HepG2 (cell line): ENCODE measurements around the gene KLF15. TPM values are rescaled to one million over a fixed set of nuclear protein-coding genes. Genes with fewer than 3 reads are reported as not detected.

Experiments used
- ATAC-seq: fragments of 200-7000 bp; cut with Tn5 transposase; 3 replicates; pipeline ENCODE4 v1.9.1; 2020; ENCODE audit warnings: mild to moderate bottlenecking, moderate library complexity
- BruUV-seq: library from RNA; stranded (reverse); fragments of 400-500 nt; replicated peaks from 2 replicates; lab custom pipeline; 2021; lab: Mats Ljungman, UMichigan
- CTCF ChIA-PET: fragments of 300-600 bp; formaldehyde crosslinking; extraction: SDS; loops from one replicate; lab custom pipeline; 2021; ENCODE audit warnings: low total read pairs, inconsistent platforms, low intra/inter-chr PET ratio; lab: Yijun Ruan, JAX
- POLR2A ChIA-PET: fragments of 350-600 bp; sonication (Branson Sonifier 250); formaldehyde crosslinking; loops from one replicate; lab custom pipeline; 2020; ENCODE audit warnings: antibody characterized with exemption, inconsistent platforms; lab: Yijun Ruan, JAX
- DNase-seq: peaks from one replicate; pipeline ENCODE4 v3.0.0-alpha.2; 2015; ENCODE audit warnings: low spot score
- FAIRE-seq: peaks from 3 replicates; lab custom pipeline; 2011; peaks lifted over from hg19 to GRCh38; lab: Jason Lieb, UNC
- H2AFZ ChIP-seq: one replicate; pipeline ENCODE4 v1.6.1; 2011; ENCODE audit warnings: low read length, inconsistent platforms
- H3K27ac ChIP-seq: fragments of 300-600 bp; 3 replicates; pipeline ENCODE4 v1.8.0; 2011; ENCODE audit warnings: mixed run types, mild to moderate bottlenecking, mixed read lengths, low read length, inconsistent platforms; ENCODE audit not compliant: insufficient read depth; ENCODE audit errors: extremely low read length
- H3K27me3 ChIP-seq, 2 experiments: fragments of 200-600 bp in 1 of 2; 2 replicates in 1 of 2; 3 replicates in 1 of 2; pipeline versions ENCODE4 v1.6.0 to v1.8.0; 2011; ENCODE audit warnings: low read length in 2 of 2, mild to moderate bottlenecking in 2 of 2, moderate library complexity in 2 of 2, inconsistent platforms in 1 of 2; ENCODE audit not compliant: insufficient read depth in 2 of 2, control insufficient read depth in 1 of 2
- H3K36me3 ChIP-seq, 2 experiments: fragments of 200-600 bp in 1 of 2; replicated peaks in 1 of 2; 2 replicates in 1 of 2; 3 replicates in 1 of 2; pipeline versions ENCODE4 v1.5.1 to v1.8.0; 2011; ENCODE audit warnings: low read length in 2 of 2, inconsistent platforms in 1 of 2; ENCODE audit not compliant: insufficient read depth in 2 of 2, control insufficient read depth in 1 of 2
- H3K4me1 ChIP-seq: 2 replicates; pipeline ENCODE4 v1.5.1; 2012; ENCODE audit warnings: low read length, inconsistent platforms; ENCODE audit not compliant: insufficient read depth
- H3K4me2 ChIP-seq: 2 replicates; pipeline ENCODE4 v1.6.0; 2011; ENCODE audit warnings: low read depth, low read length, inconsistent platforms
- H3K4me3 ChIP-seq, 3 experiments: fragments of 200-600 bp in 1 of 3; sonication (generic), shearing (Covaris generic) in 1 of 3; replicated peaks in 1 of 3; 2 replicates each; pipeline ENCODE4 v1.5.1; 2011 to 2016; ENCODE audit warnings: low read length in 3 of 3, inconsistent platforms in 2 of 3, low read depth in 2 of 3, mild to moderate bottlenecking in 2 of 3, control low read depth in 1 of 3, mixed read lengths in 1 of 3; ENCODE audit not compliant: insufficient read depth in 1 of 3
- H3K79me2 ChIP-seq: one replicate; pipeline ENCODE4 v1.6.1; 2011; ENCODE audit warnings: low read length, inconsistent platforms; ENCODE audit not compliant: insufficient read depth
- H3K9ac ChIP-seq: 2 replicates; pipeline ENCODE4 v1.6.0; 2011; ENCODE audit warnings: mild to moderate bottlenecking, low read depth, low read length, inconsistent platforms; ENCODE audit not compliant: insufficient read depth
- H3K9me3 ChIP-seq: 2 replicates; pipeline ENCODE4 v1.5.1; 2012; ENCODE audit warnings: mild to moderate bottlenecking, low read length
- H4K20me1 ChIP-seq: 2 replicates; pipeline ENCODE4 v1.6.0; 2011; ENCODE audit warnings: inconsistent platforms, mild to moderate bottlenecking, low read length, moderate library complexity; ENCODE audit not compliant: insufficient read depth
- SMC3 ChIP-seq: IDR thresholded peaks from 2 replicates; pipeline ENCODE4 v1.6.1; 2011; ENCODE audit warnings: low read length, improper control_type of control experiment
- ZBTB33 ChIP-seq: sonication (generic); formaldehyde crosslinking; IDR thresholded peaks from 2 replicates; pipeline ENCODE4 v1.4.0; 2020; ENCODE audit warnings: missing genetic modification reagents
- ZNF562 ChIP-seq: sonication (generic); formaldehyde crosslinking; IDR thresholded peaks from 2 replicates; pipeline ENCODE4 v1.8.0; 2022; ENCODE audit warnings: missing genetic modification reagents, borderline replicate concordance
- ZSCAN30 ChIP-seq: sonication (generic); formaldehyde crosslinking; IDR thresholded peaks from 2 replicates; pipeline ENCODE4 v1.5.0; 2020; ENCODE audit warnings: mild to moderate bottlenecking, missing genetic modification reagents
- WGBS: methylation state at CpG from one replicate; pipeline ENCODE4 v1.1.6; 2017; ENCODE audit warnings: low lambda C conversion rate; 5-methylcytosine and 5-hydroxymethylcytosine counted together
- in situ Hi-C: cut with HindIII; loops from 2 replicates; pipeline ENCODE4 v1.10.0; 2017; ENCODE audit warnings: low pct_unique_long_range_greater_than_20kb; ENCODE audit not compliant: extremely low pct_ligation_motif_present
- intact Hi-C: fragments of 100-400 bp; cut with micrococcal nuclease; formaldehyde crosslinking; loops from one replicate; pipeline ENCODE4 v1.10.0; 2022; ENCODE audit not compliant: unreplicated experiment
- polyA plus RNA-seq, 8 experiments: library from polyadenylated mRNA; depleted of rRNA in 3 of 8; stranded (reverse) in 7 of 8; unstranded in 1 of 8; fragments of >200 nt; fragmentation: Illumina TruSeq in 4 of 8; extraction: Trizol in 4 of 8; gene quantifications; 2 replicates each; pipeline versions ENCODE4 v1.2.1 to v1.2.3, GENCODE V29; 2011 to 2016; ENCODE audit warnings: low read depth in 4 of 8, missing spikeins in 1 of 8, mixed read lengths in 1 of 8; ENCODE audit not compliant: insufficient read depth in 1 of 8
- total RNA-seq, 5 experiments: library from RNA; depleted of rRNA; stranded (reverse); fragments of >200 nt; fragmentation: Illumina TruSeq; extraction: Trizol; gene quantifications; 2 replicates each; pipeline ENCODE4 v1.2.3, GENCODE V29; 2016; ENCODE audit warnings: low read depth in 1 of 5
- TF ChIP-seq, protein P1 (sequence below): sonication (generic); formaldehyde crosslinking; IDR thresholded peaks from 2 replicates; pipeline ENCODE4 v1.5.0; 2020; ENCODE audit warnings: mild to moderate bottlenecking, missing genetic modification reagents, moderate library complexity

The KLF15 gene
- total and polyA plus RNA-seq, 2 of the 13 experiments (the other 11 are each of a cell fraction or from before 2014, with no cell fraction given) = 7.1 to 7.8 TPM

DNA sequence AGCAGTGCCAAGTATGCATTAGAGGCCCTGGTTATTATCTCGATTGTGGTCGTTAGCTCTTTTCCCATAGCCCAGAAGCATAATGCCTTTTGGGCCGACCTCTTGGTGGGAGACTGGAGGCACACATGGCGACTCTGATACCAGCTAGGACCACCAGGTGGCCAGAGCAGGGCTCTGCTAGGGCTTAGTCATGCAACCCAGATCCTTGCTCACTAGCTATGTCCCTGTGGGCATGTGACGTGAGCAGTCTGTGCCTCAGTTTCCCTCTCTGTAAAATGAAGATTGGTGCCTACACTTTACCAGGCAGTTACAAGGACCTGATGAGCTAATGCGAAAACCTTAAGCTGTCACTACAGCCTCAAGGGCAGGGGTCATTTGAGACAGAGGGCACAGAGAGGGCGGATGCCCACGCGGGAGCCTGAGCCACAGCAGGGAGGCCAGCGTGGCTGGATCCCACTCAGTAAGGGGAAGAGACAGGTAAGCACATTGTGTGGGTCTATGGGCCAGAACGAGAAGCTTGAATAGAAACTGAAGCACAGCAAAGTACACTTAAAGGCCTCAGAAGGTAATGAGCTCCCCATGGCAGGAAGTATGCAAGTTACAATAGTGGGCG lies 8.8 kb downstream of the KLF15 start:
- no peak overlapping the region for H3K4me2 ChIP-seq
- no TSS peak for BruUV-seq
- TF ChIP-seq, protein P1, sequence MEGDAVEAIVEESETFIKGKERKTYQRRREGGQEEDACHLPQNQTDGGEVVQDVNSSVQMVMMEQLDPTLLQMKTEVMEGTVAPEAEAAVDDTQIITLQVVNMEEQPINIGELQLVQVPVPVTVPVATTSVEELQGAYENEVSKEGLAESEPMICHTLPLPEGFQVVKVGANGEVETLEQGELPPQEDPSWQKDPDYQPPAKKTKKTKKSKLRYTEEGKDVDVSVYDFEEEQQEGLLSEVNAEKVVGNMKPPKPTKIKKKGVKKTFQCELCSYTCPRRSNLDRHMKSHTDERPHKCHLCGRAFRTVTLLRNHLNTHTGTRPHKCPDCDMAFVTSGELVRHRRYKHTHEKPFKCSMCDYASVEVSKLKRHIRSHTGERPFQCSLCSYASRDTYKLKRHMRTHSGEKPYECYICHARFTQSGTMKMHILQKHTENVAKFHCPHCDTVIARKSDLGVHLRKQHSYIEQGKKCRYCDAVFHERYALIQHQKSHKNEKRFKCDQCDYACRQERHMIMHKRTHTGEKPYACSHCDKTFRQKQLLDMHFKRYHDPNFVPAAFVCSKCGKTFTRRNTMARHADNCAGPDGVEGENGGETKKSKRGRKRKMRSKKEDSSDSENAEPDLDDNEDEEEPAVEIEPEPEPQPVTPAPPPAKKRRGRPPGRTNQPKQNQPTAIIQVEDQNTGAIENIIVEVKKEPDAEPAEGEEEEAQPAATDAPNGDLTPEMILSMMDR = peak; percentile 32; the same call in 1 of the 2 replicates
- TF ChIP-seq ZNF562 (CRISPR knock-in tag) (no peak), ZBTB33 (peak; percentile 6; the same call in 1 of the 2 replicates), SMC3 (peak; percentile 26; the same call in 1 of the 2 replicates), ZSCAN30 (CRISPR knock-in tag) (no peak)
- ATAC-seq (peak; percentile 34; the same call in 2 of the 3 replicates), FAIRE-seq (no peak), DNase-seq (no peak)
- no peaks in the 10 kb centered on the region for H3K27me3 ChIP-seq
- 94% methylated on average over 12 of the region's 12 CpGs for WGBS
- H2AFZ ChIP-seq = no peak overlapping the region
- ChIA-PET CTCF (interaction anchor here (0.7 kb wide), 1 partner anchor 40 kb away, joined by 3 read pairs; no protein-coding TSS in a partner anchor), POLR2A (no interaction called here)
- H4K20me1 ChIP-seq = no peaks in the 10 kb centered on the region
- peaks cover 30% of the 10 kb centered on the region for H3K4me1 ChIP-seq
- H3K9me3 ChIP-seq = no peaks in the 10 kb centered on the region
- peaks cover 0 to 1% of the 10 kb centered on the region in 2 experiments; a peak in 2 of 5 replicates for H3K36me3 ChIP-seq
- in situ Hi-C loops = no loop called here
- intact Hi-C loops = no loop called here
- H3K9ac ChIP-seq = no peak overlapping the region
- H3K4me3 ChIP-seq = no peak overlapping the region
- H3K27ac ChIP-seq = no peak overlapping the region
- no peaks in the 10 kb centered on the region for H3K79me2 ChIP-seq
